Measurements from ENCODE around the gene EPS8.

- TF ChIP-seq EZH2 (optimal IDR thresholded peaks at IDR 0.05; ENCODE audit: low read depth, low read length) (no peak), CTCF (IDR thresholded peaks at IDR 0.05; ENCODE audit: low read length) (no peak), EZH2phosphoT487 (IDR thresholded peaks at IDR 0.05; ENCODE audit: low read length) (no peak)
Observed at GRCh38 chr12:15580431-15580830, 208.8 kb downstream of the EPS8 start.

Data from MM.1S (cell line).